Measurements from ENCODE around the gene SGMS1. TPM values are rescaled to one million over a fixed set of nuclear protein-coding genes. Genes with fewer than 3 reads are reported as not detected.

SGMS1 gene
- polyA plus RNA-seq, 2 of the 4 experiments (the other 2 are of a cell fraction) = 22.7 to 28.2 TPM

DNA sequence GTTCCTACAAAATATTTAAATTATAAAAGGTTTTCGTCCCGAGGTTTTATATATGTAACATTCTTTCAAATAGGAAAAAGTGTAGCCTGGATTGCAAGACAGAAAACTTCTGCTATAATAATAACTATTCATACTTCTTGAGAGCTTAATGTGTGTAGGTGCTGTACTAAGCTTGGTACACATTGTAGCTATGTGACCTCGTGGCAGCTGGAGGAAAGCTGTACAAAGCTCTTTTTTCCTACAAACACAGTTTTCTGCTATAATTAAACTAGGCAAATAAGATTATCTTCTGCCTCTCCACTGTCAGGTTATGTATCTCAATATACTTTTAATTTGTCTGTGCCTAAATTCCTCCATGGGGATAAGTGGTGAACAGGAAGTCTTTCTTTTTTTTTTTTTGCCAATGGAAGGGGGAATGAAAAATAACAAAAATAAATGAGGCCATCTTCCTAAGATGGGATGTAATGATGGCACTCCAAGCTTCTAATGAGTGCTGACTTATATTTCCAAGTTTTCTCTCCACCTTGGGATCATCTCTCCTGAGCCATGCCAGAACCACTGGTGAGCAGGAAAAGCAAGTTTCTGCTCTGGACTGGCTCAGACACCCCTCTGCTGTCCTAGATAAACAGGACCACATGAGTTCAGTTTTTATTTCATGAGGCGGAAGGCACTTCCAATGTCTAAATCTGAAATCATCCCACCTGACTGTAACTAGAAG is 9.9 kb downstream of the SGMS1 start (continued):
- TF ChIP-seq BHLHE40 (IDR thresholded peaks at IDR 0.05; ENCODE audit: low read depth, low read length) (no peak), CBX2 (IDR thresholded peaks at IDR 0.05; ENCODE audit: borderline replicate concordance, low read depth) (no peak), SMC3 (IDR thresholded peaks at IDR 0.05) (no peak), FOXS1 (CRISPR knock-in tag; IDR thresholded peaks at IDR 0.05) (no peak), CHD2 (IDR thresholded peaks at IDR 0.05; ENCODE audit: low read length, partially characterized antibody) (no peak), MAFK (IDR thresholded peaks at IDR 0.05; ENCODE audit: partially characterized antibody) (no peak)

DNA sequence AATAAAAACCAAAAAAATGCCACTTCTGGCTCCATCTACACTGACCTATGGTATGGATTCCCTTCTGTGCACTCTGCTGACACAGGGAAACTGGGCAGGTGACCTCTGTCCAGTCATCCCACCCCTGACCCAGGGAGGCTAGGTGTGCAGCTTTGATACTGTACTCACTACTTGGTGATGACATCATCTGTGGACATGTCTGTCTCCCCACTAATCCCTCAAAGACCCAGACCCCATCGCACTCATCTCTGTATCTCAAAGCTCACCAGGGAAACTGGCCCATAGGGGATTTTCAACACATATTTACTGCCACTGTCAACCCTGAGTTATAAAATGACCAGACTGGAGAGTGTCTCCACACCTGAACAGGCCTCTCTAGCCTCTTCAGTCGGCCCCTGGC is 10.6 kb downstream of the SGMS1 start:
- no peak for TF ChIP-seq NPAS2 (CRISPR knock-in tag; IDR thresholded peaks at IDR 0.05; ENCODE audit: borderline replicate concordance)
- TF ChIP-seq MAFK (IDR thresholded peaks at IDR 0.05; ENCODE audit: partially characterized antibody) = peak; percentile 15
- no peak for DNase-seq (ENCODE audit: low read depth in 1 of 2, low spot score in 1 of 2)
- CTCF ChIA-PET = interaction anchor here (0.7 to 5.3 kb wide), 4 partner anchors 8 to 130 kb away, joined by 3 to 23 read pairs (median 4); no protein-coding TSS in a partner anchor
- POLR2A ChIA-PET = interaction anchor here (1.1 kb wide), 2 partner anchors 9 to 11 kb away, joined by 3 to 5 read pairs; no protein-coding TSS in a partner anchor
- FAIRE-seq = no peak
- Histone ChIP-seq H3K4me1 (peaks cover 3% of the 10 kb centered on the region), H3K4me3 (no peak overlapping the region), H3K4me2 (no peak overlapping the region), H3K9me3 (no peaks in the 10 kb centered on the region), H3K27ac (0 out of 6 replicates have a peak overlapping the region, but pooled peaks of 1 of the 2 experiments have one; percentile 1)
- 53% methylated on average over 2 of the region's 2 CpGs for WGBS (ENCODE audit: missing lambda C conversion rate)
- no peak for ATAC-seq

GRCh38 chr10:50610368-50610767 is 13.4 kb downstream of the SGMS1 start:
- no peak for FAIRE-seq

GRCh38 chr10:50607356-50607925 is 16.3 kb downstream of the SGMS1 start:
- Histone ChIP-seq H3K4me1 (peaks cover 60% of the 10 kb centered on the region), H3K9me3 (no peaks in the 10 kb centered on the region), H3K27ac (0 out of 6 replicates have a peak overlapping the region, but pooled peaks of 1 of the 2 experiments have one; percentile 1), H3K4me2 (peak overlapping the region; percentile 69), H3K4me3 (no peak overlapping the region)
- DNase-seq (ENCODE audit: low read depth in 1 of 2, low spot score in 1 of 2) (no peak), ATAC-seq (no peak), FAIRE-seq (no peak)
- POLR2A ChIA-PET = no interaction called here
- no peak for TF ChIP-seq SREBF2 (IDR thresholded peaks at IDR 0.05)
- CTCF ChIA-PET = interaction anchor here (0.5 to 1.8 kb wide), 2 partner anchors 15 to 199 kb away, joined by 4 to 6 read pairs; no protein-coding TSS in a partner anchor

More at GRCh38 chr10:50610368-50610767, 13.4 kb downstream of the SGMS1 start:
- ChIA-PET CTCF (interaction anchor here (5.3 kb wide), 1 partner anchor 11 kb away, joined by 23 read pairs; no protein-coding TSS in a partner anchor), POLR2A (no interaction called here)
- no peak for TF ChIP-seq USF2 (IDR thresholded peaks at IDR 0.05)
- TF ChIP-seq HOXB13 (CRISPR knock-in tag; IDR thresholded peaks at IDR 0.05; ENCODE audit: low read depth) = no peak
- no peak for TF ChIP-seq RCOR1 (IDR thresholded peaks at IDR 0.05; ENCODE audit: low read depth, low read length)
- no peak for TF ChIP-seq KDM1A (IDR thresholded peaks at IDR 0.05; ENCODE audit: low read depth)
- TF ChIP-seq KDM5A (IDR thresholded peaks at IDR 0.05) = no peak
- no peak for TF ChIP-seq SMC3 (IDR thresholded peaks at IDR 0.05)
- TF ChIP-seq NR3C1 (IDR thresholded peaks at IDR 0.05) = no peak
- no peak for TF ChIP-seq CEBPB (IDR thresholded peaks at IDR 0.05)
- TF ChIP-seq RARB (CRISPR knock-in tag; IDR thresholded peaks at IDR 0.05) = no peak
- no peak for TF ChIP-seq FOSL2 (IDR thresholded peaks at IDR 0.05)
- no peak for TF ChIP-seq FOSL2 (CRISPR knock-in tag; IDR thresholded peaks at IDR 0.05)
- TF ChIP-seq, protein P1, sequence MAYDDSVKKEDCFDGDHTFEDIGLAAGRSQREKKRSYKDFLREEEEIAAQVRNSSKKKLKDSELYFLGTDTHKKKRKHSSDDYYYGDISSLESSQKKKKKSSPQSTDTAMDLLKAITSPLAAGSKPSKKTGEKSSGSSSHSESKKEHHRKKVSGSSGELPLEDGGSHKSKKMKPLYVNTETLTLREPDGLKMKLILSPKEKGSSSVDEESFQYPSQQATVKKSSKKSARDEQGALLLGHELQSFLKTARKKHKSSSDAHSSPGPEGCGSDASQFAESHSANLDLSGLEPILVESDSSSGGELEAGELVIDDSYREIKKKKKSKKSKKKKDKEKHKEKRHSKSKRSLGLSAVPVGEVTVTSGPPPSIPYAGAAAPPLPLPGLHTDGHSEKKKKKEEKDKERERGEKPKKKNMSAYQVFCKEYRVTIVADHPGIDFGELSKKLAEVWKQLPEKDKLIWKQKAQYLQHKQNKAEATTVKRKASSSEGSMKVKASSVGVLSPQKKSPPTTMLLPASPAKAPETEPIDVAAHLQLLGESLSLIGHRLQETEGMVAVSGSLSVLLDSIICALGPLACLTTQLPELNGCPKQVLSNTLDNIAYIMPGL (CRISPR knock-in tag; IDR thresholded peaks at IDR 0.05; ENCODE audit: borderline replicate concordance) = no peak
- DNase-seq (ENCODE audit: low read depth in 1 of 2, low spot score in 1 of 2) (no peak), ATAC-seq (no peak)
- Histone ChIP-seq H3K4me1 (peaks cover 31% of the 10 kb centered on the region), H3K4me2 (no peak overlapping the region), H3K27ac (no peak overlapping the region), H3K9me3 (no peaks in the 10 kb centered on the region), H3K4me3 (no peak overlapping the region)
- 87% methylated on average over 4 of the region's 4 CpGs for whole genome bisulfite sequencing (ENCODE audit: missing lambda C conversion rate)

Measured in A549 (cell line).